Esophagus (tissue), 2 donors: ENCODE data around the gene SLC38A8. TPM values are rescaled to one million over a fixed set of nuclear protein-coding genes. Genes with fewer than 3 reads are reported as not detected.

Experiments used
- H3K27ac ChIP-seq, 2 donors: one replicate each; pipeline ENCODE4 v1.5.1; 2013; ENCODE audit warnings: low read depth in 2 of 2, mild to moderate bottlenecking in 2 of 2, inconsistent platforms in 1 of 2, low read length in 1 of 2, moderate library complexity in 1 of 2
- H3K27me3 ChIP-seq, 2 donors: one replicate each; pipeline ENCODE4 v1.6.1; 2013; ENCODE audit warnings: low read length in 2 of 2, control low read depth in 1 of 2, mild to moderate bottlenecking in 1 of 2; ENCODE audit not compliant: insufficient read depth in 2 of 2, control insufficient read depth in 1 of 2
- H3K36me3 ChIP-seq, 2 donors: one replicate each; pipeline ENCODE4 v1.6.1; 2013; ENCODE audit warnings: low read length in 1 of 2; ENCODE audit not compliant: control insufficient read depth in 2 of 2, insufficient read depth in 2 of 2
- H3K4me1 ChIP-seq, 2 donors: one replicate each; pipeline ENCODE4 v1.6.1; 2013; ENCODE audit warnings: low read length in 1 of 2; ENCODE audit not compliant: control insufficient read depth in 2 of 2, insufficient read depth in 2 of 2
- H3K4me3 ChIP-seq, 2 donors: one replicate each; pipeline ENCODE4 v1.5.1; 2013; ENCODE audit warnings: low read length in 2 of 2, mild to moderate bottlenecking in 2 of 2, low read depth in 1 of 2, moderate library complexity in 1 of 2
- H3K9me3 ChIP-seq, 2 donors: one replicate each; pipeline ENCODE4 v1.6.1; 2013; ENCODE audit warnings: mild to moderate bottlenecking in 2 of 2, low read depth in 1 of 2, low read length in 1 of 2, moderate library complexity in 1 of 2; ENCODE audit not compliant: control insufficient read depth in 2 of 2, insufficient read depth in 1 of 2
- WGBS, 2 donors: extraction: QIAGEN DNeasy Blood & Tissue Kit; methylation state at CpG; one replicate each; pipeline ENCODE4 v1.1.7; 2013; 5-methylcytosine and 5-hydroxymethylcytosine counted together
- polyA plus RNA-seq, 2 donors: library from polyadenylated mRNA; stranded (reverse); fragments of 200-250 nt; gene quantifications; one replicate each; pipeline ENCODE4 v1.2.3, GENCODE V29; 2013
- donor health status: healthy with polysubstance abuse.
- donor health status: Bipolar disorder and iron deficiency.

Gene SLC38A8
- polyA plus RNA-seq, 2 donors = 0.06 TPM; not detected in 1

DNA sequence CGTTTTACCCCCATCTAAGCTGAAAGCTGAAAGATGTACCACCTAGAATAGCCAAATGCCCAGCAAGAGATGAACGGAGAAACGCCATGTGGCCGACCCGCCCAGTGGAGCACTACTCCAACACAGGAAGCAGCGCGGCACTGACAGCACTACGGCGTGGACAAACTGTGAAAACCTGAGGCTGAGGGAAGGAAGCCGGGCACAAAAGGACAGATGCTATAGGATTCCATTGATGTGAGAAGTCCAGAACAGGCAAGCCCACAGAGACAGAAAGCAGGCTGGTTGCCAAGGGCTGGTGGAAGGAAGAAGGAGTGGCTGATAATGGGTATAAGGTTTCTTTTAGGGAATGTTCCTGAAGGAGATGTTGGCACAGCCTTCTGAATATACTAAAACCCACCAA, 29.4 kb upstream of the SLC38A8 start:
- WGBS, 2 donors = 83 to 92% methylated on average over 10 of the region's 10 CpGs
- Histone ChIP-seq H3K9me3 (no peaks in the 10 kb centered on the region), H3K27ac (no peak overlapping the region), H3K4me3 (no peak overlapping the region), H3K36me3 (peaks cover 31 to 44% of the 10 kb centered on the region in 2 donors), H3K27me3 (no peaks in the 10 kb centered on the region), H3K4me1 (no peaks in the 10 kb centered on the region)

DNA sequence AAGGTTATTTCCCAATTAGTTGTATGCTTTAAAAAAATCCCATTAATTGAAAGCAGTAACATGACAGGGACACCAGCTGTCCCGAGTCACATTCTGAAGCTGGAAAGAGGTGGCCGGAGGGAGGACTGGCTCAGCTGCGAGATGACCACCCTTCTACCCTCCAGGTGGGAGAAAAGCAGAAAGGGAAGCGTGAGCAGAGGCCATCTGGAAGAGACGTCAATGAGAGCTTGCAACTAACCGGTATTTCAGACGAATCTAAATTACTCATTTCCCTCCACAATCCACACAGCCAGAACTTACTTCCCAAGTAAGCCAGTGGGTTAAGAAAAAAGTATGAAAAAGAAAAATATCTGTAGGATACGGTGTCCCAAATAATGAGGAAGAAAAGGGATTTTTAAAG, 28.5 kb upstream of the SLC38A8 start:
- no peaks in the 10 kb centered on the region for H3K9me3 ChIP-seq
- WGBS, 2 donors = 90 to 91% methylated on average over 8 of the region's 8 CpGs
- H3K4me3 ChIP-seq = no peak overlapping the region
- no peaks in the 10 kb centered on the region for H3K4me1 ChIP-seq
- no peak overlapping the region for H3K27ac ChIP-seq
- H3K27me3 ChIP-seq = no peaks in the 10 kb centered on the region
- peaks cover 31 to 47% of the 10 kb centered on the region in 2 donors for H3K36me3 ChIP-seq

DNA sequence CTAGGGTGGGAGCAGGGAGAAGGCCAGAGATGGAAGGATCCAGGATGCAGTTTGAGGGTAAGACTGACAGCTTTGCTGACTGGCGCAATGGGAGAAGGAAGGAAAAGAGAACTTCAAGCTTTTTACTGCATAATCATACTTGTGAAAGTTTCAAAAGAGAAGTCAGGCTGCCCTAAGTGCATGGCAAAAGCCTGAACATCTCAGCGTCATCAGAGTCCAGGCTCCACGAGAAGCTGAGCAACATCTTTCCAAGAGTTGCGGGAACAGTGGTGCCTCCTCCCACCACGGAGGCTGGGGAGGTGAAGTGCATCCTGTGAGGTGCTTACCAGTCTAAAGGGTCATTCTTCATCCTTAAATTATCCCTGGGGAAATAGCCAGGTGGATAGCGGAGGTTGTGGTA, 26.9 kb upstream of the SLC38A8 start:
- Histone ChIP-seq H3K4me3 (no peak overlapping the region), H3K27ac (no peak overlapping the region), H3K4me1 (no peaks in the 10 kb centered on the region), H3K36me3 (peaks cover 22 to 40% of the 10 kb centered on the region in 2 donors), H3K9me3 (no peaks in the 10 kb centered on the region), H3K27me3 (no peaks in the 10 kb centered on the region)
- WGBS, 2 donors = 89 to 93% methylated on average over 6 of the region's 6 CpGs

DNA sequence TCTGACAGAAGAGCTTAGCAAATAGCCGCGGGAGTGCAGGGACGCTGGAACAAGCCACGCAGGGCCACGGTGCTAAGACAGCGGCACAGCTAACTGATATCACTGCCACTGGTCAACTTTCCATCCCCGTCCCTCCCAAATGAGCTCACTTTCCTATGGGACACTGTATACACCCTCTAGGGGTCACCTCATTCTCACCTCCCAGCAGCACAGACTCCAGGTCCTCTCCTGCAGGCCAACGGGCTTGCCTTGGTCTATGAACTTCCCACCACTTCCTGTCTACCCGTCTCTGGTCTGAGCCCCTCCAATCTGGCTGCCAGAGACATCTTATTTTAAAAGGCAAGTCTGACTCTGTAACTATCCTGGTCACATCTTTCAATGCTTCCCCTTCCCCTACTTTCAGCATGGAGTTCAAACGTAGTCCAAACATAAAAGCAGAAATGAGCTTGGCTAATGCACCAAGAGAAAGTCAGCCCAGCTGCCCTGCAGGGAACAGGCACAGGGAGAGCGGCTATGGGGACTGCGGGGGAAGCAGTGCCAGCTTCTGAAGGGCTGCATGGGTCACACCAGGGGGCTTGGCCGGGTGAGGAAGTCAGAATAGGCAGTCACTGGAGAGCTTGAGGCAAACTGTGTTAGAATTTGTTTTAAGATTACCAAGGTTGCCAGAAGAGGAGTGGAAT, 26.3 kb upstream of the SLC38A8 start:
- H3K27ac ChIP-seq = no peak overlapping the region
- no peaks in the 10 kb centered on the region for H3K4me1 ChIP-seq
- no peak overlapping the region for H3K4me3 ChIP-seq
- H3K27me3 ChIP-seq = no peaks in the 10 kb centered on the region
- H3K9me3 ChIP-seq = no peaks in the 10 kb centered on the region
- 86 to 87% methylated on average over 13 of the region's 13 CpGs for WGBS, 2 donors
- H3K36me3 ChIP-seq = peaks cover 21 to 35% of the 10 kb centered on the region in 2 donors

DNA sequence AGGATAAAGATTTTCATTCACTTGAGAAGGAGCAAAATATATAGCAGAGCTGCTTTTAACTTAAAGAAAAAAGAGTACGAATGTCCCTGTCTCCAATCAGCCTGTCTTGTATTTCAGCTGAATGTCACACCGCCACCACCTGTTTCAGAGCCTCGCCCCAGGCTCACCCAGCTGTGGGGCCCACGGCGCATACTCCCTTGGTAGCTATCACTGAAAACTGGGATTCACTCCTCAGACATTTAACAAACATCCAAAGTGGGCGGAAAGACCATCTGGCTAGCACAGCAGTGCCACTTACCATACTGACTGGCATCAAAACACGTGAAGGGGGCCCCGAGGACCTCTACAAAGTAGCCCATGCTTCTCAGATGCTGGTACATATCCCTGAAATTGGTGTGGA, 25.4 kb upstream of the SLC38A8 start:
- Histone ChIP-seq H3K9me3 (no peaks in the 10 kb centered on the region), H3K36me3 (peaks cover 21 to 37% of the 10 kb centered on the region in 2 donors), H3K4me3 (no peak overlapping the region), H3K4me1 (no peaks in the 10 kb centered on the region), H3K27me3 (no peaks in the 10 kb centered on the region), H3K27ac (no peak overlapping the region)
- WGBS, 2 donors = 95% methylated on average over 8 of the region's 8 CpGs

DNA sequence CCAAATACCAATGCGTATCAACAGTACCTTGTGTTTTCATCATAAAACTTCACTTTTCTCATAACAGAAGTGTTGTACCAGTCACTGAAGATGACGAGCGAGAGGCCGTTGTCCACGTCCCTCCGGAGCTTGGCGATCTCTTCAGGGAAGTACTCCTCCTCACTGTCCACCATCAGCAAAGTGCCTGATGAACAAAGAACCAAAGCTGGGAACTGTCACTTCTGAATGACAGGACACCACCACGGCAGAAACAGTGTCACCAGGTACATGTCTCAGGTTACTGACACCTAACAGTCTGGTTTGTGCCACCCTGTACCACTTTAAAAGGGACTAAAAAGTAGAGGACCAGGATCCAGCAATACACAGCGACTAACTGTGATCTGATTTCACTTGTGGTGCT, 25.0 kb upstream of the SLC38A8 start:
- Histone ChIP-seq H3K27me3 (no peaks in the 10 kb centered on the region), H3K4me3 (no peak overlapping the region), H3K27ac (no peak overlapping the region), H3K9me3 (no peaks in the 10 kb centered on the region), H3K4me1 (no peaks in the 10 kb centered on the region), H3K36me3 (peaks cover 21 to 41% of the 10 kb centered on the region in 2 donors)
- 93 to 94% methylated on average over 9 of the region's 9 CpGs for WGBS, 2 donors

DNA sequence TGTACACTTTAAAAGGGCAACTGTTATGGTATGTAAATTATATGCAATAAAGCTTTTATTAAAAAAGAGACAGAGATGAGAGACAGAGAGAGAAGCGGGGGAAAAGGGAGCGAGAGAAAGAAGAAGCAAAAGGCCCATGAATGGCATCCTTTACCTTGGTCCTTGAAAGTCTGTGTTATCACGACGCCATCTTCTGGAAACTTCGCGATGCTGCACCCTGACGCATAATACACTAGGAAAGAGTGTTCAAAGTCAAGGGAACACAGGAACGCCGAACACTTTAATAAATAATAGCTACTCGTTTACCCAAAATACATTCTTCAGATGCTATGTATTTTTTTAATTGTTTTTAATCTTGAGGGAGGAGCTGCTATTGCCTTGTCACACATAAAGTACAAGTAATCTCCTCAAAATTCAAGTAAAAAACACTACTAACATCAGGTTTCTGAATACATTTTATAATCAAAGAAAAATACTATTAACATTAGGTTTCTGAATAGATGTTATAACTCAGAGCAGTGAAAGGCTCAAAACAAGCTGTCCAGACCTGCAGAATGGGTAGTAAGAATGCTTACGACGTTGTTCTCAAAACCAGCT, 23.0 kb upstream of the SLC38A8 start:
- no peaks in the 10 kb centered on the region for H3K9me3 ChIP-seq
- H3K36me3 ChIP-seq = peaks cover 21 to 48% of the 10 kb centered on the region in 2 donors
- no peak overlapping the region for H3K27ac ChIP-seq
- H3K4me3 ChIP-seq = no peak overlapping the region
- WGBS, 2 donors = 40 to 44% methylated on average over 12 of the region's 12 CpGs
- no peaks in the 10 kb centered on the region for H3K27me3 ChIP-seq
- H3K4me1 ChIP-seq = no peaks in the 10 kb centered on the region

DNA sequence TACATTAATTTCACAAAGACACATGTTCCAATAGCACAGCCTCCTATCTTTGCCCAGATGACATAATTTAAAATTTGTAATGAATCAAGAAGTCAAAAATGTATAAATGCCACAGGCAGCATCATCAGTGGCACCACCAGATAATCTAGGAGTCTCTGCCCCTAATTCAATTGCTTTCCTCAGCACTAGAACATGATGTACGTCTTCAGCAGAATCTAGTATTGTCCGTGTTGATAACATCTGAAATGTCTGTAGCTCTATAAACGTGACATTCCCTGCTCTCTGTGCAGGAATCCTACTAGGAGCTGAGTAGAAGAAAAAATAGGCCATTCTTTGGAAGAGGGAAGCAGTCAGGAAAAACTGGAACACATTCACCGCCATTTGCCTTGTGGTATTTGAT, 21.4 kb upstream of the SLC38A8 start:
- Histone ChIP-seq H3K4me3 (no peak overlapping the region), H3K4me1 (no peaks in the 10 kb centered on the region), H3K27ac (no peak overlapping the region), H3K9me3 (no peaks in the 10 kb centered on the region), H3K36me3 (peaks cover 20 to 44% of the 10 kb centered on the region in 2 donors), H3K27me3 (no peaks in the 10 kb centered on the region)
- 94 to 98% methylated on average over 4 of the region's 4 CpGs for WGBS, 2 donors

DNA sequence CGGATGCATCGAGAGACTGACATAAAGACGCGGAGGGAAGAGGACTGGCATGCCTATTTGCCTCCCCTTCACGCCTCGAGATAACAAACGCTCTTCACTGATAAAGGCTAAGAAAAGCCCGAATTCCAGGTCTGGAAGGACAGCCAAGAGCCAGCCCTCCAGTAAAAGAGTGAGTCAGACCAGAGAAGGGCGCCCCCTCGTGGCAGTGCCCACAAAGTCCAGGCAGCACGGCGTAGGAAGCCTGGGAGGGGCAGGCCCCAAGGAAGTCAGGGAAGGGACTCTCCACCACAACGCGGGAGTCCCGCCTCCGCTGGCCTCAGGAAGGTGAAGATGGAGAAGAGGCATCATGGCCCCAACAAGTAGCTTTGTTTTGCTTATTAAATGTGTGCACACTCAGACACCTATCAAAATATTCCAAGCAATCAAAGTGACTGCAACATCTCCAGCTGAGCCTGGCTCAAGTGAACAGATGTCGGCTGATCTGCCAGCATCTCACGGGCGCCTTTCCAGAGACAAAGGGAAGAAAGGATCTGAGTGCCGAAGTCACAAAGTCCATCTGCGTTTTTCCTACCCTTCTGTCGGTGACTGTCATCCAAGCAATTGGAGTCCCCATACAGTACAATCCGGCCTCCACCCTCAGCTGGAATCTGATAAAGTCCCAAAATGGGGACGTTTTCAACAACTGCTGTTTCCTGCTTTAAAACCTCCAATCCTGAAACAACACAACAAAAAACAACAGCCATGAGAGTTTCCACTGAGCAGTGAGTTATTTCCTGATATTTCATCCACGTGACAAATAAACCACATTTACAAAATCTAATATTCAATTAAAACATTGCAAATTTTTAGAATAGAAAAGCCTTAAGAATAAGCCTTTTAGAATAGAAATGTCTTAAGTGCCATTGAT, 20.4 kb upstream of the SLC38A8 start:
- Histone ChIP-seq H3K4me1 (no peaks in the 10 kb centered on the region), H3K27me3 (no peaks in the 10 kb centered on the region), H3K9me3 (no peaks in the 10 kb centered on the region), H3K27ac (no peak overlapping the region), H3K36me3 (peaks cover 18 to 43% of the 10 kb centered on the region in 2 donors), H3K4me3 (no peak overlapping the region)
- whole genome bisulfite sequencing, 2 donors = 52 to 62% methylated on average over 25 of the region's 25 CpGs
